BJ (cell line): ENCODE results near the gene PIGX. TPM values are rescaled to one million over a fixed set of nuclear protein-coding genes. Genes with fewer than 3 reads are reported as not detected.
"Not testable (repeated sequence)": the region's sequence is repeated elsewhere in the genome, so short reads cannot be mapped to it uniquely, and the experiment has no call there.

Experiments used
- CTCF ChIA-PET: fragments of 350-600 bp; formaldehyde crosslinking; extraction: SDS; loops from one replicate; lab custom pipeline; 2021; ENCODE audit warnings: antibody characterized with exemption, inconsistent platforms; lab: Yijun Ruan, JAX
- POLR2A ChIA-PET: fragments of 300-600 bp; sonication (Branson Sonifier 250); formaldehyde crosslinking; extraction: SDS; loops from one replicate; lab custom pipeline; 2021; ENCODE audit warnings: antibody characterized with exemption; lab: Charles Lee
- DNase-seq: peaks from one replicate; pipeline ENCODE4 v3.0.0-alpha.2; 2011; ENCODE audit warnings: low read depth
- H3K27me3 ChIP-seq: 2 replicates; pipeline ENCODE4 v1.6.0; 2011; ENCODE audit warnings: low read length; ENCODE audit not compliant: control insufficient read depth, insufficient read depth
- H3K36me3 ChIP-seq: 2 replicates; pipeline ENCODE4 v1.5.1; 2011; ENCODE audit warnings: low read length; ENCODE audit not compliant: control insufficient read depth, insufficient read depth
- H3K4me3 ChIP-seq: 2 replicates; pipeline ENCODE4 v1.5.1; 2011; ENCODE audit warnings: low read depth, mild to moderate bottlenecking, control low read depth, low read length
- CTCF ChIP-seq: IDR thresholded peaks from 2 replicates; pipeline ENCODE4 v1.5.1; 2011; ENCODE audit warnings: low read depth, mild to moderate bottlenecking, control low read depth, inconsistent platforms, low read length, moderate library complexity; ENCODE audit not compliant: insufficient read depth
- polyA plus RNA-seq: library from polyadenylated mRNA; depleted of rRNA; stranded (reverse); fragments of >200 nt; gene quantifications from 2 replicates; pipeline ENCODE4 v1.2.3, GENCODE V29; 2011

PIGX gene
- polyA plus RNA-seq, 1 experiment, result 7.8 TPM

GRCh38 chr3:196706327-196706726 is 5.8 kb upstream of the PIGX start:
- Histone ChIP-seq H3K4me3 (no peak overlapping the region), H3K36me3 (no peaks in the 10 kb centered on the region), H3K27me3 (no peaks in the 10 kb centered on the region)
- POLR2A ChIA-PET, result no interaction called here
- CTCF ChIA-PET, result interaction anchor here (1.2 to 2.8 kb wide), 2 partner anchors 10 to 21 kb away, joined by 4 to 9 read pairs; no protein-coding TSS in a partner anchor
- no peak for TF ChIP-seq CTCF
- no peak for DNase-seq

GRCh38 chr3:196706731-196707130 is 5.4 kb upstream of the PIGX start:
- no peak for DNase-seq
- CTCF ChIA-PET, result interaction anchor here (1.2 to 2.8 kb wide), 3 partner anchors 11 to 21 kb away, joined by 4 to 9 read pairs (median 4); no protein-coding TSS in a partner anchor
- no peaks in the 10 kb centered on the region for H3K36me3 ChIP-seq
- H3K4me3 ChIP-seq, result no peak overlapping the region
- no peaks in the 10 kb centered on the region for H3K27me3 ChIP-seq
- POLR2A ChIA-PET, result no interaction called here
- TF ChIP-seq CTCF, result no peak

- Histone ChIP-seq H3K36me3 (no peaks in the 10 kb centered on the region), H3K4me3 (no peak overlapping the region), H3K27me3 (no peaks in the 10 kb centered on the region)
- ChIA-PET CTCF (interaction anchor here (0.5 to 2.8 kb wide), 6 partner anchors 11 to 387 kb away, joined by 3 to 9 read pairs (median 4); no protein-coding TSS in a partner anchor), POLR2A (no interaction called here)
- DNase-seq, result no peak
- TF ChIP-seq CTCF, result no peak
These were observed 4.6 kb upstream of the PIGX start for GRCh38 chr3:196707566-196707965.

- Histone ChIP-seq H3K4me3 (no peak overlapping the region), H3K27me3 (no peaks in the 10 kb centered on the region), H3K36me3 (no peaks in the 10 kb centered on the region)
- DNase-seq, result no peak
- TF ChIP-seq CTCF, result no peak
- ChIA-PET CTCF (interaction anchor here (1.4 to 2.8 kb wide), 4 partner anchors 15 to 99 kb away, joined by 4 to 9 read pairs (median 4); no protein-coding TSS in a partner anchor), POLR2A (no interaction called here)
These were observed 3.7 kb upstream of the PIGX start for GRCh38 chr3:196708467-196708866.

- ChIA-PET CTCF (no interaction called here), POLR2A (no interaction called here)
- no peak for DNase-seq
- no peak for TF ChIP-seq CTCF
- H3K36me3 ChIP-seq, result no peaks in the 10 kb centered on the region
- H3K4me3 ChIP-seq, result peak overlapping the region; percentile 82
- H3K27me3 ChIP-seq, result no peaks in the 10 kb centered on the region
These were observed 587 bp downstream of the PIGX start for GRCh38 chr3:196712514-196713413.

- POLR2A ChIA-PET, H3K27me3 ChIP-seq, H3K4me3 ChIP-seq, CTCF ChIA-PET, H3K36me3 ChIP-seq, DNase-seq: not testable (repeated sequence)
These were observed 5.0 kb downstream of the PIGX start for GRCh38 chr3:196717162-196717561.
